GM12801 (cell line): ENCODE data around the gene DMRT3.

Experiments used
- CTCF ChIP-seq: IDR thresholded peaks from one replicate; pipeline ENCODE4 v1.5.1; 2011; ENCODE audit warnings: control low read depth; ENCODE audit not compliant: insufficient read length; ENCODE audit errors: extremely low read depth

Gene DMRT3

GRCh38 chr9:976943-977837 lies 735 bp downstream of the DMRT3 start:
- TF ChIP-seq CTCF, result no peak

- TF ChIP-seq CTCF, result no peak
These were observed 1.7 kb downstream of the DMRT3 start for GRCh38 chr9:977838-978830.

GRCh38 chr9:979983-980382 lies 3.5 kb downstream of the DMRT3 start:
- TF ChIP-seq CTCF, result no peak

- no peak for TF ChIP-seq CTCF
These were observed 4.2 kb downstream of the DMRT3 start for GRCh38 chr9:980640-981039.

GRCh38 chr9:981491-981898 lies 5.0 kb downstream of the DMRT3 start:
- TF ChIP-seq CTCF, result no peak

GRCh38 chr9:982394-983230 lies 6.2 kb downstream of the DMRT3 start:
- no peak for TF ChIP-seq CTCF
